NCI-H1105 (cell line): ENCODE measurements around the gene C20orf202.
A peak's percentile ranks its signal among the peaks of the same experiment; 100 is the strongest.

Source experiments
- DNase-seq: peaks from one replicate; lab custom pipeline; 2025; lab: John Stamatoyannopoulos, UW

C20orf202 gene

GRCh38 chr20:1184638-1185315, 18.5 kb upstream of the C20orf202 start, which contains the start of gene TMEM74B:
Gene TMEM74B, minus strand, starts transcription at chr20:1184981. Its CDS starts 1,180 bp downstream, at chr20:1183801.
- DNase-seq: peak; percentile 3

GRCh38 chr20:1185316-1185741, 17.9 kb upstream of the C20orf202 start:
- DNase-seq: peak; percentile 39

GRCh38 chr20:1185790-1186334, 17.4 kb upstream of the C20orf202 start:
- DNase-seq: peak; percentile 27

GRCh38 chr20:1186367-1186991, 16.8 kb upstream of the C20orf202 start:
- DNase-seq: no peak

- no peak for DNase-seq
Observed at GRCh38 chr20:1187605-1188171, 15.6 kb upstream of the C20orf202 start.

GRCh38 chr20:1188347-1188746, 14.9 kb upstream of the C20orf202 start:
- no peak for DNase-seq

- no peak for DNase-seq
Observed at GRCh38 chr20:1189827-1190226, 13.4 kb upstream of the C20orf202 start.

- no peak for DNase-seq
Observed at GRCh38 chr20:1190847-1191246, 12.4 kb upstream of the C20orf202 start.

GRCh38 chr20:1191299-1191698, 12.0 kb upstream of the C20orf202 start:
- DNase-seq: no peak

GRCh38 chr20:1195226-1195625, 8.0 kb upstream of the C20orf202 start:
- DNase-seq: no peak

- no peak for DNase-seq
Observed at GRCh38 chr20:1196634-1197033, 6.6 kb upstream of the C20orf202 start.

- DNase-seq: no peak
Observed at GRCh38 chr20:1197801-1198200, 5.5 kb upstream of the C20orf202 start.

GRCh38 chr20:1198751-1199150, 4.5 kb upstream of the C20orf202 start:
- DNase-seq: no peak

- DNase-seq: no peak
Observed at GRCh38 chr20:1199212-1199873, 3.9 kb upstream of the C20orf202 start.

GRCh38 chr20:1199964-1200363, 3.3 kb upstream of the C20orf202 start:
- DNase-seq: no peak

- DNase-seq: no peak
Observed at GRCh38 chr20:1203630-1204029, 376 bp downstream of the C20orf202 start.

GRCh38 chr20:1204113-1204512, 859 bp downstream of the C20orf202 start:
- no peak for DNase-seq

- no peak for DNase-seq
Observed at GRCh38 chr20:1204576-1204975, 1.3 kb downstream of the C20orf202 start.

GRCh38 chr20:1205802-1206201, 2.5 kb downstream of the C20orf202 start:
- DNase-seq: no peak

- DNase-seq: no peak
Observed at GRCh38 chr20:1206366-1207148, 3.3 kb downstream of the C20orf202 start.

- DNase-seq: no peak
Observed at GRCh38 chr20:1207293-1207878, 4.1 kb downstream of the C20orf202 start.
